ENCODE measurements around the gene SELENOH. TPM values are rescaled to one million over a fixed set of nuclear protein-coding genes. Genes with fewer than 3 reads are reported as not detected.
A peak's percentile ranks its signal among the peaks of the same experiment; 100 is the strongest.

SELENOH gene
- total RNA-seq, 1 donor from 2014 or later, result 78.8 TPM

DNA sequence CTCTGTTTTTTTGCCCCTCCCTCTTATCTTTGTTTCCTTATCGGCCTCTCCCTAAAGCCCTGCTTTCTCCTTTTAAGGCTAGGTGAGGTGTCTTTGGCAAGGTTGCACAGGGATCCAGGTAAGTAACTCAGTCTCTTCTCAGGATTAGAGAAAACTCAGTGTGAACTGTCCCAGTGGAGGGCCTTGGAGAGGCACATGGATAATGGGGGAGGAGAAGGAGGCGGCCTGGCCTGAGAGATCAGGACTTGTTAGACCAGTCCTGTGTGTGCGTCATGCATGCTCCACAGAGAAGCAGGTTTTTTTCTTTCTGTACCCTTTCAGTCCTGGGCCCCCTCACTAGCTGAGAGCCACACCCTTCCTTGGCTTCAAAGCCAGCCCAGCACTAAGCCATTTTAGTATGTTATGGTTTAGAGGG lies 40.2 kb downstream of the SELENOH start:
- H3K4me3 ChIP-seq, result peak overlapping the region; percentile 10
- H3K4me1 ChIP-seq, result peaks cover 100% of the 10 kb centered on the region
- H3K9me3 ChIP-seq (replicated peaks), result no peaks in the 10 kb centered on the region
- no peak for DNase-seq
- no peaks in the 10 kb centered on the region for H3K27me3 ChIP-seq (ENCODE audit: low read depth)
- peak overlapping the region; percentile 97 for H3K27ac ChIP-seq (replicated peaks)
- no peaks in the 10 kb centered on the region for H3K36me3 ChIP-seq
- intact Hi-C loops (cut with micrococcal nuclease), result no loop called here
- TF ChIP-seq, protein P1, sequence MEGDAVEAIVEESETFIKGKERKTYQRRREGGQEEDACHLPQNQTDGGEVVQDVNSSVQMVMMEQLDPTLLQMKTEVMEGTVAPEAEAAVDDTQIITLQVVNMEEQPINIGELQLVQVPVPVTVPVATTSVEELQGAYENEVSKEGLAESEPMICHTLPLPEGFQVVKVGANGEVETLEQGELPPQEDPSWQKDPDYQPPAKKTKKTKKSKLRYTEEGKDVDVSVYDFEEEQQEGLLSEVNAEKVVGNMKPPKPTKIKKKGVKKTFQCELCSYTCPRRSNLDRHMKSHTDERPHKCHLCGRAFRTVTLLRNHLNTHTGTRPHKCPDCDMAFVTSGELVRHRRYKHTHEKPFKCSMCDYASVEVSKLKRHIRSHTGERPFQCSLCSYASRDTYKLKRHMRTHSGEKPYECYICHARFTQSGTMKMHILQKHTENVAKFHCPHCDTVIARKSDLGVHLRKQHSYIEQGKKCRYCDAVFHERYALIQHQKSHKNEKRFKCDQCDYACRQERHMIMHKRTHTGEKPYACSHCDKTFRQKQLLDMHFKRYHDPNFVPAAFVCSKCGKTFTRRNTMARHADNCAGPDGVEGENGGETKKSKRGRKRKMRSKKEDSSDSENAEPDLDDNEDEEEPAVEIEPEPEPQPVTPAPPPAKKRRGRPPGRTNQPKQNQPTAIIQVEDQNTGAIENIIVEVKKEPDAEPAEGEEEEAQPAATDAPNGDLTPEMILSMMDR (IDR thresholded peaks at IDR 0.05; ENCODE audit: borderline replicate concordance), result no peak

- H3K4me1 ChIP-seq, result peaks cover 100% of the 10 kb centered on the region
- peak overlapping the region; percentile 55 for H3K27ac ChIP-seq (replicated peaks)
- DNase-seq, result no peak
- intact Hi-C loops (cut with micrococcal nuclease), result no loop called here
- no peaks in the 10 kb centered on the region for H3K9me3 ChIP-seq (replicated peaks)
- no peaks in the 10 kb centered on the region for H3K27me3 ChIP-seq (ENCODE audit: low read depth)
- peaks cover 4% of the 10 kb centered on the region for H3K36me3 ChIP-seq
- TF ChIP-seq, protein P1 (IDR thresholded peaks at IDR 0.05; ENCODE audit: borderline replicate concordance), result no peak
- no peak overlapping the region for H3K4me3 ChIP-seq
These were observed 43.8 kb downstream of the SELENOH start for GRCh38 chr11:57785072-57785471.

- no peaks in the 10 kb centered on the region for H3K27me3 ChIP-seq (ENCODE audit: low read depth)
- intact Hi-C loops (cut with micrococcal nuclease), result no loop called here
- TF ChIP-seq, protein P1 (IDR thresholded peaks at IDR 0.05; ENCODE audit: borderline replicate concordance), result no peak
- H3K36me3 ChIP-seq, result peaks cover 13% of the 10 kb centered on the region
- DNase-seq, result no peak
- H3K4me1 ChIP-seq, result peaks cover 96% of the 10 kb centered on the region
- no peak overlapping the region for H3K4me3 ChIP-seq
- no peaks in the 10 kb centered on the region for H3K9me3 ChIP-seq (replicated peaks)
- peak overlapping the region; percentile 55 for H3K27ac ChIP-seq (replicated peaks)
These were observed 45.1 kb downstream of the SELENOH start for GRCh38 chr11:57786436-57786835.

- intact Hi-C loops (cut with micrococcal nuclease), result no loop called here
- Histone ChIP-seq H3K27me3 (ENCODE audit: low read depth) (no peaks in the 10 kb centered on the region), H3K36me3 (peaks cover 20% of the 10 kb centered on the region), H3K4me3 (no peak overlapping the region), H3K4me1 (peaks cover 96% of the 10 kb centered on the region), H3K9me3 (replicated peaks) (no peaks in the 10 kb centered on the region), H3K27ac (replicated peaks) (peak overlapping the region; percentile 55)
- TF ChIP-seq, protein P1 (IDR thresholded peaks at IDR 0.05; ENCODE audit: borderline replicate concordance), result no peak
- DNase-seq, result no peak
These were observed 45.8 kb downstream of the SELENOH start for GRCh38 chr11:57787006-57787604.

DNA sequence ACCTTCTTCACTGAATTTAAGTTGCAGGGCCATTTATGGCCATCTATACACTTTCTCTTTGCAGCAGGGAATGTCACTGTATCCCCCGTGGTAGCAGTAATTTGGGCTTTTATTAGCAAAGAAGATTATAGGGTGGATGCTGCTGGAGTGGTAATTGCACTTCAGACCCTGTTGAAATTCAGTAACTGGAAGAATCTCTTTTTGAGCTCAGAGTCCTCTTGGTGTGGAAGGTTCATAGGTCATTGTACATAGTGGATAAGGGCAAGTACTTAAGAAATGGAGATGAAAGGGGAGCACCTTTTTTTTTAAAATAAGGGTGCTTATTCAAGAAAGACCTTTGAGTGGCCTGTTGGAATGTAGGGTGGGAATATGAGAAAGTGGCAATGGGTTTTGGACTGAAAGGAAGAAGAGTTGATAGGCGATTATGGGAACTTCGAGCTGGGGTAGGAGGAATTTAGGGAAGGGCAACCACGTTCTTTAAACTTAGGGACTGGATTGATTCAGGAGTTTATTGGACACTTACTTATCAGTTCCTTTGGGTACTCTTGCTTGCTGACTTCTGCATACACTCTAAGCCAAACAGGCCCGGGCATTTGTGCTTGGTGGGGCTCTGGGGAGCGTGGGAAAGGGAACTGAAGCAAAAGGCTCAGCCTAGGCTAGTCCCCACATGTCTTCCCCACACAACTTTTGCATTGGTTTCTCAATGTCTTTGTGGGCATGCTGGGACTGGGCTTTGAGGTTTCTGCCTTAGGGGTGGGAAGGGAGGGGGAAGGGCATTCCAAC lies 46.8 kb downstream of the SELENOH start:
- H3K4me1 ChIP-seq, result peaks cover 96% of the 10 kb centered on the region
- H3K27me3 ChIP-seq (ENCODE audit: low read depth), result no peaks in the 10 kb centered on the region
- intact Hi-C loops (cut with micrococcal nuclease), result no loop called here
- H3K27ac ChIP-seq (replicated peaks), result peak overlapping the region; percentile 55
- no peak overlapping the region for H3K4me3 ChIP-seq
- H3K36me3 ChIP-seq, result peaks cover 23% of the 10 kb centered on the region
- TF ChIP-seq, protein P1 (IDR thresholded peaks at IDR 0.05; ENCODE audit: borderline replicate concordance), result no peak
- no peaks in the 10 kb centered on the region for H3K9me3 ChIP-seq (replicated peaks)
- DNase-seq, result no peak

Measured in left ventricle myocardium inferior (tissue), 1 donor.